ENCODE data around the gene MRPL16. TPM values are rescaled to one million over a fixed set of nuclear protein-coding genes. Genes with fewer than 3 reads are reported as not detected.
A peak's percentile ranks its signal among the peaks of the same experiment; 100 is the strongest.

MRPL16 gene
- polyA plus RNA-seq, 3 donors: 34.1 to 75.0 (median 71.9) TPM

- Histone ChIP-seq H2AFZ (ENCODE audit: insufficient read depth, low read depth, low read length, poor library complexity, severe bottlenecking) (no peak overlapping the region), H3K9me3 (replicated peaks in 1 of 2; ENCODE audit: control insufficient read depth in 1 of 2, insufficient read depth in 1 of 2, low read length in 2 of 2) (no peaks in the 10 kb centered on the region), H3K4me2 (replicated peaks; ENCODE audit: extremely low read depth, low read length, poor library complexity, severe bottlenecking) (no peak overlapping the region), H4K20me1 (ENCODE audit: insufficient read depth, low read length) (peaks cover 9% of the 10 kb centered on the region), H3K4me1 (ENCODE audit: control insufficient read depth in 1 of 2, insufficient read depth in 2 of 2, low read length in 2 of 2) (no peaks in the 10 kb centered on the region), H3K9ac (ENCODE audit: insufficient read depth, low read length, poor library complexity, severe bottlenecking) (no peak overlapping the region), H3K79me2 (ENCODE audit: insufficient read depth, low read length) (peaks cover 25% of the 10 kb centered on the region), H3K27ac (ENCODE audit: low read depth in 1 of 2, low read length in 2 of 2) (no peak overlapping the region), H3K4me3 (replicated peaks in 1 of 3; ENCODE audit: low read depth in 2 of 3, low read length in 3 of 3) (no peak overlapping the region), H3K36me3 (replicated peaks in 1 of 2; ENCODE audit: control insufficient read depth in 1 of 2, insufficient read depth in 2 of 2, low read length in 2 of 2) (peaks cover 39 to 94% of the 10 kb centered on the region in 2 donors), H3K27me3 (ENCODE audit: control insufficient read depth in 2 of 2, insufficient read depth in 2 of 2, low read length in 2 of 2) (no peaks in the 10 kb centered on the region)
- TF ChIP-seq CTCF (IDR thresholded peaks at IDR 0.05): no peak
- 60% methylated on average over 1 of the region's 1 CpG for WGBS (ENCODE audit: insufficient coverage)
- H3K4me1 Mint-ChIP-seq: peaks cover 6% of the 10 kb centered on the region
- no peaks in the 10 kb centered on the region for H3K27me3 Mint-ChIP-seq (ENCODE audit: low read depth in 3 of 3)
- H3K4me3 Mint-ChIP-seq: no peak overlapping the region
- intact Hi-C loops (cut with micrococcal nuclease): no loop called here
- peak overlapping the region in 2 of 7 donors; percentile 3 to 31 for H3K27ac Mint-ChIP-seq
- H3K9me3 Mint-ChIP-seq: peaks cover 0 to 5% (median 0%) of the 10 kb centered on the region in 7 donors
- no peak for DNase-seq
- peaks cover 72 to 78% of the 10 kb centered on the region in 2 donors for H3K36me3 Mint-ChIP-seq
These were observed 31.1 kb downstream of the MRPL16 start for GRCh38 chr11:59779487-59779886.

- peaks cover 2% of the 10 kb centered on the region in 2 donors for H3K4me1 ChIP-seq (ENCODE audit: control insufficient read depth in 1 of 2, insufficient read depth in 2 of 2, low read length in 2 of 2)
- H2AFZ ChIP-seq (ENCODE audit: insufficient read depth, low read depth, low read length, poor library complexity, severe bottlenecking): no peak overlapping the region
- Mint-ChIP-seq H3K36me3 (peaks cover 69 to 81% of the 10 kb centered on the region in 2 donors), H3K27ac (peak overlapping the region in 2 of 7 donors; percentile 27 to 72), H3K4me3 (no peak overlapping the region), H3K27me3 (ENCODE audit: low read depth in 3 of 3) (no peaks in the 10 kb centered on the region), H3K4me1 (peaks cover 4% of the 10 kb centered on the region), H3K9me3 (peaks cover 0 to 3% (median 0%) of the 10 kb centered on the region in 7 donors)
- H3K4me3 ChIP-seq (replicated peaks in 1 of 3; ENCODE audit: low read depth in 2 of 3, low read length in 3 of 3): no peak overlapping the region
- H3K36me3 ChIP-seq (replicated peaks in 1 of 2; ENCODE audit: control insufficient read depth in 1 of 2, insufficient read depth in 2 of 2, low read length in 2 of 2): peaks cover 40 to 91% of the 10 kb centered on the region in 2 donors
- intact Hi-C loops (cut with micrococcal nuclease): no loop called here
- H4K20me1 ChIP-seq (ENCODE audit: insufficient read depth, low read length): peaks cover 3% of the 10 kb centered on the region
- no peak for DNase-seq
- no peak overlapping the region for H3K4me2 ChIP-seq (replicated peaks; ENCODE audit: extremely low read depth, low read length, poor library complexity, severe bottlenecking)
- no peak for TF ChIP-seq CTCF (IDR thresholded peaks at IDR 0.05)
- H3K27ac ChIP-seq (ENCODE audit: low read depth in 1 of 2, low read length in 2 of 2): no peak overlapping the region
- whole genome bisulfite sequencing (ENCODE audit: insufficient coverage): 96% methylated on average over 2 of the region's 2 CpGs
- no peak overlapping the region for H3K9ac ChIP-seq (ENCODE audit: insufficient read depth, low read length, poor library complexity, severe bottlenecking)
- peaks cover 25% of the 10 kb centered on the region for H3K79me2 ChIP-seq (ENCODE audit: insufficient read depth, low read length)
- no peaks in the 10 kb centered on the region for H3K9me3 ChIP-seq (replicated peaks in 1 of 2; ENCODE audit: control insufficient read depth in 1 of 2, insufficient read depth in 1 of 2, low read length in 2 of 2)
- H3K27me3 ChIP-seq (ENCODE audit: control insufficient read depth in 2 of 2, insufficient read depth in 2 of 2, low read length in 2 of 2): no peaks in the 10 kb centered on the region
These were observed 32.5 kb downstream of the MRPL16 start for GRCh38 chr11:59778122-59778521.

All from CD14-positive monocyte (primary cell).